ENCODE results near the gene JAKMIP2. TPM values are rescaled to one million over a fixed set of nuclear protein-coding genes. Genes with fewer than 3 reads are reported as not detected.

Gene JAKMIP2
- polyA plus RNA-seq, 1 of the 3 experiments (the other 2 are of a cell fraction) = 2.1 TPM

- Histone ChIP-seq H3K4me2 (no peak overlapping the region), H3K9me3 (no peaks in the 10 kb centered on the region), H3K36me3 (replicated peaks in 1 of 2; ENCODE audit: control insufficient read depth in 1 of 2, insufficient read depth in 2 of 2, low read length in 1 of 2) (no peaks in the 10 kb centered on the region), H3K4me3 (ENCODE audit: low read depth in 2 of 2, low read length in 1 of 2) (no peak overlapping the region), H3K27me3 (ENCODE audit: insufficient read depth) (no peaks in the 10 kb centered on the region), H3K79me2 (ENCODE audit: insufficient read depth) (no peaks in the 10 kb centered on the region), H3K4me1 (ENCODE audit: control insufficient read depth in 1 of 2, insufficient read depth in 2 of 2, low read depth in 1 of 2, low read length in 1 of 2) (peaks cover 0 to 3% of the 10 kb centered on the region in 2 experiments; a peak in 1 of 4 replicates), H3K27ac (ENCODE audit: low read depth in 2 of 2, low read length in 1 of 2) (no peak overlapping the region), H3K9me2 (no peaks in the 10 kb centered on the region), H3K9ac (no peak overlapping the region), H2AFZ (ENCODE audit: low read depth) (no peak overlapping the region), H3F3A (replicated peaks; ENCODE audit: insufficient read depth) (no peaks in the 10 kb centered on the region), H4K20me1 (ENCODE audit: insufficient read depth) (no peaks in the 10 kb centered on the region)
- DNase-seq = no peak
- ChIA-PET POLR2A (no interaction called here), CTCF (interaction anchor here (1.1 to 2.0 kb wide), 2 partner anchors 9 to 10 kb away, joined by 5 to 8 read pairs; no protein-coding TSS in a partner anchor)
- 79% methylated on average over 9 of the region's 9 CpGs for WGBS (ENCODE audit: low lambda C conversion rate)
- TF ChIP-seq YY1 (IDR thresholded peaks at IDR 0.05; ENCODE audit: low read depth) (no peak), RCOR1 (IDR thresholded peaks at IDR 0.05; ENCODE audit: low read length) (no peak), FOSL2 (IDR thresholded peaks at IDR 0.05; ENCODE audit: borderline replicate concordance, low read depth) (no peak), RAD21 (IDR thresholded peaks at IDR 0.05; ENCODE audit: low read length) (no peak), TAF1 (IDR thresholded peaks at IDR 0.05; ENCODE audit: borderline replicate concordance, low read depth, low read length) (no peak), IRF3 (IDR thresholded peaks at IDR 0.05; ENCODE audit: low read depth, low read length) (no peak), NFIC (IDR thresholded peaks at IDR 0.05; ENCODE audit: borderline replicate concordance) (no peak), SIN3A (IDR thresholded peaks at IDR 0.05; ENCODE audit: borderline replicate concordance, low read depth, low read length) (no peak), ZBTB33 (IDR thresholded peaks at IDR 0.05; ENCODE audit: borderline replicate concordance, low read depth) (no peak), MAX (IDR thresholded peaks at IDR 0.05; ENCODE audit: low read depth) (no peak), MXI1 (IDR thresholded peaks at IDR 0.05; ENCODE audit: low read depth, low read length) (no peak), FOXM1 (IDR thresholded peaks at IDR 0.05; ENCODE audit: low read depth) (no peak), POLR2AphosphoS5 (IDR thresholded peaks at IDR 0.05; ENCODE audit: low read depth, low read length) (no peak)
Measured at GRCh38 chr5:147568710-147569406, 213.7 kb downstream of the JAKMIP2 start.
